Measurements from ENCODE around the gene AKIRIN2. TPM values are rescaled to one million over a fixed set of nuclear protein-coding genes. Genes with fewer than 3 reads are reported as not detected.

Gene AKIRIN2
- total RNA-seq, 6 experiments from 2014 or later: 10.6 to 25.3 (median 18.6) TPM

GRCh38 chr6:87639373-87639772, 62.7 kb downstream of the AKIRIN2 start:
- WGBS (ENCODE audit: insufficient coverage, low coverage, low lambda C conversion rate, missing lambda C conversion rate): 100% methylated on average over 2 of the region's 4 CpGs
- no peak for ATAC-seq
- no peaks in the 10 kb centered on the region for H3K36me3 ChIP-seq

GRCh38 chr6:87637106-87637505, 64.9 kb downstream of the AKIRIN2 start:
- no peaks in the 10 kb centered on the region for H3K27me3 ChIP-seq
- intact Hi-C loops (cut with DNase I): no loop called here
- no peak for ATAC-seq
- no peak overlapping the region for H3K4me3 ChIP-seq
- no peak for DNase-seq
- 100% methylated on average over 1 of the region's 1 CpG for WGBS (ENCODE audit: insufficient coverage, low coverage, low lambda C conversion rate, missing lambda C conversion rate)
- no peaks in the 10 kb centered on the region for H3K9me3 ChIP-seq
- no peaks in the 10 kb centered on the region for H3K36me3 ChIP-seq
- no peak overlapping the region for H3K27ac ChIP-seq
- no peaks in the 10 kb centered on the region for H3K4me1 ChIP-seq
- TF ChIP-seq POLR2A (IDR thresholded peaks at IDR 0.05) (no peak), CTCF (IDR thresholded peaks at IDR 0.05) (no peak)

More at GRCh38 chr6:87639373-87639772, 62.7 kb downstream of the AKIRIN2 start:
- no peak for DNase-seq
- no peaks in the 10 kb centered on the region for H3K27me3 ChIP-seq
- intact Hi-C loops (cut with DNase I): no loop called here
- H3K27ac ChIP-seq: no peak overlapping the region
- TF ChIP-seq POLR2A (IDR thresholded peaks at IDR 0.05): no peak
- no peak for TF ChIP-seq CTCF (IDR thresholded peaks at IDR 0.05)
- no peaks in the 10 kb centered on the region for H3K9me3 ChIP-seq
- H3K4me1 ChIP-seq: no peaks in the 10 kb centered on the region
- no peak overlapping the region for H3K4me3 ChIP-seq

GRCh38 chr6:87636315-87636714, 65.7 kb downstream of the AKIRIN2 start:
- WGBS (ENCODE audit: insufficient coverage, low coverage, low lambda C conversion rate, missing lambda C conversion rate): 93% methylated on average over 1 of the region's 1 CpG
- TF ChIP-seq CTCF (IDR thresholded peaks at IDR 0.05): no peak
- TF ChIP-seq POLR2A (IDR thresholded peaks at IDR 0.05): no peak
- no peaks in the 10 kb centered on the region for H3K9me3 ChIP-seq
- no peak for ATAC-seq
- no peaks in the 10 kb centered on the region for H3K27me3 ChIP-seq
- H3K4me3 ChIP-seq: no peak overlapping the region
- H3K4me1 ChIP-seq: no peaks in the 10 kb centered on the region
- no peak for DNase-seq
- intact Hi-C loops (cut with DNase I): no loop called here
- H3K27ac ChIP-seq: no peak overlapping the region
- no peaks in the 10 kb centered on the region for H3K36me3 ChIP-seq

- H3K4me1 ChIP-seq: no peaks in the 10 kb centered on the region
- H3K4me3 ChIP-seq: no peak overlapping the region
- 60% methylated on average over 3 of the region's 3 CpGs for WGBS (ENCODE audit: insufficient coverage, low coverage, low lambda C conversion rate, missing lambda C conversion rate)
- H3K36me3 ChIP-seq: no peaks in the 10 kb centered on the region
- ATAC-seq: no peak
- TF ChIP-seq POLR2A (IDR thresholded peaks at IDR 0.05) (no peak), CTCF (IDR thresholded peaks at IDR 0.05) (no peak)
- intact Hi-C loops (cut with DNase I): no loop called here
- no peaks in the 10 kb centered on the region for H3K9me3 ChIP-seq
- H3K27ac ChIP-seq: no peak overlapping the region
- no peaks in the 10 kb centered on the region for H3K27me3 ChIP-seq
- DNase-seq: no peak
Observed at GRCh38 chr6:87633851-87634250, 68.2 kb downstream of the AKIRIN2 start.

GRCh38 chr6:87630746-87631145, 71.3 kb downstream of the AKIRIN2 start:
- Histone ChIP-seq H3K4me3 (no peak overlapping the region), H3K36me3 (no peaks in the 10 kb centered on the region), H3K4me1 (no peaks in the 10 kb centered on the region), H3K9me3 (no peaks in the 10 kb centered on the region), H3K27me3 (no peaks in the 10 kb centered on the region), H3K27ac (no peak overlapping the region)
- intact Hi-C loops (cut with DNase I): no loop called here
- DNase-seq (no peak), ATAC-seq (no peak)
- 100% methylated on average over 1 of the region's 1 CpG for WGBS (ENCODE audit: insufficient coverage, low coverage, low lambda C conversion rate, missing lambda C conversion rate)
- no peak for TF ChIP-seq CTCF (IDR thresholded peaks at IDR 0.05)
- no peak for TF ChIP-seq POLR2A (IDR thresholded peaks at IDR 0.05)
